HG02852 (cell line): ENCODE data around the gene TLK1.
A peak's percentile ranks its signal among the peaks of the same experiment; 100 is the strongest.
"Not testable (repeated sequence)": the region's sequence is repeated elsewhere in the genome, so short reads cannot be mapped to it uniquely, and the experiment has no call there.

Source experiments
- ATAC-seq: cut with Tn5 transposase; IDR thresholded peaks from one replicate; pipeline ENCODE4 v1.9.1; 2021; ENCODE audit warnings: mild to moderate bottlenecking, moderate library complexity; ENCODE audit not compliant: unreplicated experiment

Gene TLK1

GRCh38 chr2:171146633-171147032 lies 14.1 kb downstream of the TLK1 start:
- no peak for ATAC-seq

GRCh38 chr2:171146071-171146470 lies 14.6 kb downstream of the TLK1 start:
- ATAC-seq = no peak

GRCh38 chr2:171143670-171144062 lies 17.0 kb downstream of the TLK1 start:
- no peak for ATAC-seq

GRCh38 chr2:171142398-171142797 lies 18.3 kb downstream of the TLK1 start:
- no peak for ATAC-seq

GRCh38 chr2:171141320-171141719 lies 19.4 kb downstream of the TLK1 start:
- ATAC-seq = no peak

GRCh38 chr2:171139860-171140259 lies 20.8 kb downstream of the TLK1 start:
- no peak for ATAC-seq

- peak; percentile 94 for ATAC-seq
Observed at GRCh38 chr2:171136024-171136423, 24.7 kb downstream of the TLK1 start.

GRCh38 chr2:171134624-171135230 lies 26.0 kb downstream of the TLK1 start:
- no peak for ATAC-seq

GRCh38 chr2:171132086-171132485 lies 28.6 kb downstream of the TLK1 start:
- ATAC-seq = no peak

- no peak for ATAC-seq
Observed at GRCh38 chr2:171128461-171128860, 32.2 kb downstream of the TLK1 start.

GRCh38 chr2:171124541-171124940 lies 36.2 kb downstream of the TLK1 start:
- no peak for ATAC-seq

GRCh38 chr2:171109571-171109970 lies 51.1 kb downstream of the TLK1 start:
- ATAC-seq = no peak

- ATAC-seq = no peak
Observed at GRCh38 chr2:171109020-171109419, 51.7 kb downstream of the TLK1 start.

- no peak for ATAC-seq
Observed at GRCh38 chr2:171107803-171108202, 52.9 kb downstream of the TLK1 start.

- ATAC-seq = no peak
Observed at GRCh38 chr2:171104379-171104778, 56.3 kb downstream of the TLK1 start.

- no peak for ATAC-seq
Observed at GRCh38 chr2:171102802-171103201, 57.9 kb downstream of the TLK1 start.

- no peak for ATAC-seq
Observed at GRCh38 chr2:171100370-171100769, 60.3 kb downstream of the TLK1 start.

GRCh38 chr2:171098607-171099006 lies 62.1 kb downstream of the TLK1 start:
- ATAC-seq = no peak

- ATAC-seq = no peak
Observed at GRCh38 chr2:171095014-171095582, 65.6 kb downstream of the TLK1 start.

GRCh38 chr2:171091517-171091916 lies 69.2 kb downstream of the TLK1 start:
- not testable (repeated sequence) for ATAC-seq

- no peak for ATAC-seq
Observed at GRCh38 chr2:171089489-171089888, 71.2 kb downstream of the TLK1 start.

GRCh38 chr2:171088057-171088834 lies 72.4 kb downstream of the TLK1 start:
- ATAC-seq = no peak
